ENCODE data around the gene TIMP2. TPM values are rescaled to one million over a fixed set of nuclear protein-coding genes. Genes with fewer than 3 reads are reported as not detected.

Gene TIMP2
- total and polyA plus RNA-seq, 2 of the 4 experiments (the other 2 are of a cell fraction): 43.9 to 416 TPM

DNA sequence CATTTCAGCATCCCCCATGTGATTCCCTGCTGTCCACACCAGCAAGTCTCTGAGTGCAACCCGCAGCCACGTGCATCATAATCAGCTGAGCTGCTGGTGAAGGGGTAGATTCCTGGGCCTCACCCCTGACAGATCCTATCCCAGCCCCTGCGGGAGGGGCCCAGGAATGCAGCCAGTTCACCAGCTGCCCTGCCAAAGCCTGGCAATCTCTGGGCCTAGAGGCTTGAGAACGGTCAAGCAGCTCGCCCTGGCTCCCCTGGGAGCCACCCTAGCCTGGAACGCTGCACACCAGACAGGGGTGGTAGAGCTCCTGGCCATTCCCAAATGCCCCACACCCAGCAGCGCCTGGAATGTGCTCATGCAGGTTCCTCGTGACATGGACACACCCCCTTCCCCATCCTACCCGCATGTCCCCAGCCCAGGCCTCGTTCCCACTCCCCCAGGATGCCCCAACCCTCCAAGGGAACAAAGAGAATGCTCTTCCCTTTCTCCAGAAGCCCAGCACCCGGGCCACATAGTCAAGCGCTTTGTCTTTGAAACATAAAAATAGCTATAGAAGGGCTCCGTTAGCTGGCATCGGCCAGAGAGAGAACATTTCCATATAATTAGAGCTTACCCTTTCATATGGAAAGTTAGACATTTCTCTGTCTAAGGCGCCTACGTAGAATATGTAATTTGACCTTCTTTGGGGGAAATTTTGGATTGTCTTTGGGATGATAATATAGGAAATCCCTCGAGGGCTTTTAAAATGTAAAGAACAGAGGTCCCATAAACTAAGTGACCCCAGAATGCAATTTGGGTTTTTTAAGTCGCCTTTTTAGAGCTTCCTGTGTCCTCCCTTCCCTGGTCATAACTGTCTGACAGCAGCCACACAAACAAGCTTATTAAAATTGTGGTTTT lies 25.6 kb downstream of the TIMP2 start:
- Histone ChIP-seq H3K36me3 (ENCODE audit: control insufficient read depth, insufficient read depth, low read length) (peaks cover 43% of the 10 kb centered on the region), H4K5ac (ENCODE audit: low read depth, low read length) (no peak overlapping the region), H3K4me3 (ENCODE audit: insufficient read depth, low read depth, low read length) (no peak overlapping the region), H3K9ac (ENCODE audit: low read depth, low read length) (no peak overlapping the region), H3K4me2 (ENCODE audit: low read depth, low read length) (no peak overlapping the region), H3K14ac (replicated peaks; ENCODE audit: low read depth, low read length) (no peak overlapping the region), H3K18ac (ENCODE audit: low read depth, low read length) (no peak overlapping the region), H4K20me1 (ENCODE audit: insufficient read depth, low read length) (peaks cover 95% of the 10 kb centered on the region), H3K56ac (ENCODE audit: extremely low read depth, insufficient read depth, low read length) (no peak overlapping the region), H2BK20ac (ENCODE audit: low read depth, low read length) (no peak overlapping the region), H4K91ac (ENCODE audit: insufficient read depth, low read depth, low read length) (no peak overlapping the region), H3K27me3 (ENCODE audit: control insufficient read depth, insufficient read depth, low read length) (no peaks in the 10 kb centered on the region), H2BK120ac (ENCODE audit: low read depth, low read length) (no peak overlapping the region), H2AK5ac (ENCODE audit: low read depth, low read length) (no peak overlapping the region), H3K4ac (ENCODE audit: low read depth, low read length) (no peak overlapping the region), H2AFZ (replicated peaks; ENCODE audit: low read length, poor library complexity) (peak overlapping the region; percentile 24), H4K8ac (ENCODE audit: low read depth in 2 of 2, low read length in 2 of 2) (no peak overlapping the region), H2AK9ac (replicated peaks; ENCODE audit: low read depth, low read length, poor library complexity) (no peak overlapping the region), H2BK5ac (ENCODE audit: low read depth, low read length, poor library complexity, severe bottlenecking) (no peak overlapping the region), H3K9me3 (ENCODE audit: control insufficient read depth, insufficient read depth, low read length) (no peaks in the 10 kb centered on the region), H3K4me1 (ENCODE audit: control insufficient read depth, insufficient read depth, low read length) (peaks cover 29% of the 10 kb centered on the region), H3K9me1 (ENCODE audit: insufficient read depth, low read length) (peaks cover 40% of the 10 kb centered on the region), H3K23ac (ENCODE audit: low read depth, low read length) (no peak overlapping the region), H3K27ac (ENCODE audit: insufficient read depth, low read length) (no peak overlapping the region), H2BK15ac (ENCODE audit: low read depth, low read length) (no peak overlapping the region), H3K79me1 (ENCODE audit: low read depth in 1 of 2, low read length in 2 of 2) (peaks cover 34 to 90% of the 10 kb centered on the region in 2 experiments)
- WGBS, 2 experiments (ENCODE audit: extremely low coverage in 2 of 2, insufficient read length in 1 of 2): 81% methylated on average over 4 of the region's 18 CpGs; no CpG with 5 or more reads in 1 of the 2 experiments
- intact Hi-C loops (cut with micrococcal nuclease): no loop called here
- in situ Hi-C loops (cut with MboI; ENCODE audit: low sequenced_read_pairs): no loop called here
- POLR2A ChIA-PET (ENCODE audit: unreplicated experiment): no interaction called here
- BruUV-seq (replicated peaks): no TSS peak
- ATAC-seq (ENCODE audit: low read depth) (peak; percentile 10), DNase-seq (no peak)
- CTCF ChIA-PET: interaction anchor here (0.5 to 1.4 kb wide), 3 partner anchors 22 to 72 kb away, joined by 3 to 4 read pairs (median 3); no protein-coding TSS in a partner anchor
- no peak for TF ChIP-seq RAD21 (IDR thresholded peaks at IDR 0.05; ENCODE audit: low read length)
- no peak for TF ChIP-seq SMC3 (IDR thresholded peaks at IDR 0.05; ENCODE audit: low read depth, low read length)
- TF ChIP-seq RFX5 (IDR thresholded peaks at IDR 0.05; ENCODE audit: low read depth, low read length): no peak
- no peak for TF ChIP-seq MAZ (IDR thresholded peaks at IDR 0.05; ENCODE audit: borderline replicate concordance, low read depth, low read length)
- TF ChIP-seq MAFK (IDR thresholded peaks at IDR 0.05; ENCODE audit: low read depth, low read length): no peak
- TF ChIP-seq NFE2L2 (IDR thresholded peaks at IDR 0.05; ENCODE audit: low read depth, low read length): no peak
- TF ChIP-seq, protein P1, sequence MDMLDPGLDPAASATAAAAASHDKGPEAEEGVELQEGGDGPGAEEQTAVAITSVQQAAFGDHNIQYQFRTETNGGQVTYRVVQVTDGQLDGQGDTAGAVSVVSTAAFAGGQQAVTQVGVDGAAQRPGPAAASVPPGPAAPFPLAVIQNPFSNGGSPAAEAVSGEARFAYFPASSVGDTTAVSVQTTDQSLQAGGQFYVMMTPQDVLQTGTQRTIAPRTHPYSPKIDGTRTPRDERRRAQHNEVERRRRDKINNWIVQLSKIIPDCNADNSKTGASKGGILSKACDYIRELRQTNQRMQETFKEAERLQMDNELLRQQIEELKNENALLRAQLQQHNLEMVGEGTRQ (IDR thresholded peaks at IDR 0.05; ENCODE audit: low read depth, low read length): no peak
- TF ChIP-seq POLR2A (IDR thresholded peaks at IDR 0.05; ENCODE audit: low read depth, low read length): no peak
- no peak for TF ChIP-seq MXI1 (IDR thresholded peaks at IDR 0.05; ENCODE audit: borderline replicate concordance, low read depth, low read length)
- TF ChIP-seq CHD1 (IDR thresholded peaks at IDR 0.05; ENCODE audit: low read depth, low read length): no peak
- no peak for TF ChIP-seq RCOR1 (IDR thresholded peaks at IDR 0.05; ENCODE audit: insufficient replicate concordance, low read length)
- no peak for TF ChIP-seq CEBPB (IDR thresholded peaks at IDR 0.05; ENCODE audit: low read depth, low read length)
- TF ChIP-seq, protein P2, sequence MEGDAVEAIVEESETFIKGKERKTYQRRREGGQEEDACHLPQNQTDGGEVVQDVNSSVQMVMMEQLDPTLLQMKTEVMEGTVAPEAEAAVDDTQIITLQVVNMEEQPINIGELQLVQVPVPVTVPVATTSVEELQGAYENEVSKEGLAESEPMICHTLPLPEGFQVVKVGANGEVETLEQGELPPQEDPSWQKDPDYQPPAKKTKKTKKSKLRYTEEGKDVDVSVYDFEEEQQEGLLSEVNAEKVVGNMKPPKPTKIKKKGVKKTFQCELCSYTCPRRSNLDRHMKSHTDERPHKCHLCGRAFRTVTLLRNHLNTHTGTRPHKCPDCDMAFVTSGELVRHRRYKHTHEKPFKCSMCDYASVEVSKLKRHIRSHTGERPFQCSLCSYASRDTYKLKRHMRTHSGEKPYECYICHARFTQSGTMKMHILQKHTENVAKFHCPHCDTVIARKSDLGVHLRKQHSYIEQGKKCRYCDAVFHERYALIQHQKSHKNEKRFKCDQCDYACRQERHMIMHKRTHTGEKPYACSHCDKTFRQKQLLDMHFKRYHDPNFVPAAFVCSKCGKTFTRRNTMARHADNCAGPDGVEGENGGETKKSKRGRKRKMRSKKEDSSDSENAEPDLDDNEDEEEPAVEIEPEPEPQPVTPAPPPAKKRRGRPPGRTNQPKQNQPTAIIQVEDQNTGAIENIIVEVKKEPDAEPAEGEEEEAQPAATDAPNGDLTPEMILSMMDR (conservative IDR thresholded peaks at IDR 0.05; ENCODE audit: low read depth, low read length): no peak
- TF ChIP-seq FOS (IDR thresholded peaks at IDR 0.05; ENCODE audit: low read depth, low read length): no peak
- TF ChIP-seq BHLHE40 (IDR thresholded peaks at IDR 0.05; ENCODE audit: low read depth, low read length): no peak
- dilution Hi-C loops (cut with HindIII; ENCODE audit: low sequenced_read_pairs, unreplicated experiment): no loop called here
